ENCODE measurements around the gene CADPS. TPM values are rescaled to one million over a fixed set of nuclear protein-coding genes. Genes with fewer than 3 reads are reported as not detected.

The CADPS gene
- total and polyA plus RNA-seq, 5 donors = 29.4 to 64.2 (median 39.3) TPM

DNA sequence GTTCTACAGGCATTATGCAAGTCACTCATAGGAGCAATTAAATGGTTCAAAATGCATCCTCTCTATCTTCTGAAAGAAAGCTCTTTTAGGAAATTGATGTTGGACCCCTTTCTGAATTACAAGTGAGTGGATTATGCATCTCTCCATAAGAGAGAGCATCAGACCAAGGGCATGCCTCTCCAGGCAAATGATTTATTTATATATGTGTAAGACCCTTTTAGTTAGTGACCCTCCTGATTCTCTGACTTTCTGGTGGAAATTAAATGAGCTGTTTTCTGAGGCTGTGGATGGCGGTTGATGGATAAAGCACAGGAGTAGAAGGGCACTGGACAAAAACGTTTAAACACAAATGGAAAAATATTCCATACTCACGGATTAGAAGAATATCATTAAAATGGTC, 62.6 kb downstream of the CADPS start:
- Histone ChIP-seq H3K27me3 (ENCODE audit: control insufficient read depth, insufficient read depth) (no peaks in the 10 kb centered on the region), H3K9me3 (ENCODE audit: control insufficient read depth, low read length) (no peaks in the 10 kb centered on the region), H3K4me1 (ENCODE audit: control insufficient read depth, insufficient read depth, low read length) (peaks cover 2% of the 10 kb centered on the region), H3K4me3 (ENCODE audit: low read length) (no peak overlapping the region), H3K27ac (ENCODE audit: low read length) (no peak overlapping the region)
- 81% methylated on average over 3 of the region's 3 CpGs for WGBS
- no peak for DNase-seq
- ATAC-seq = no peak
- intact Hi-C loops (cut with DNase I) = no loop called here

DNA sequence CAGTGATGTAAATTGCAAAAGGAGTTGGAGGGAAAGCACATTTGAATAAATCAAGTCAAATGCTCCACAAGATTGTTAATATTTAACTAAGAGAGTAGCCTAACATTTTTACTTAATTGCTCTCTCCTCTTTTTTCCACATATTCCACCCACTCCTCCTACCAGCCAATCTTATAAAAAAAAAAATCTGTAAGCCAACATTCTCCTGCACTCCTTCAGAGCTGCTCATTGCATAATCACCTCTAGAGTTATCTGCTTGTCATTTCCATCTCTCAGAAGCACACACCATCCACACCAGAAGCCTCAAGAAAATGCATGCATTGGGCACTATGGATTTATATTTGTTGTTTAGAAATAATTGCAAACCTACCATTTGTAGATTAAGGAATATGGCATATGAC, 64.1 kb downstream of the CADPS start:
- DNase-seq (no peak), ATAC-seq (no peak)
- peaks cover 2% of the 10 kb centered on the region for H3K4me1 ChIP-seq (ENCODE audit: control insufficient read depth, insufficient read depth, low read length)
- no peaks in the 10 kb centered on the region for H3K27me3 ChIP-seq (ENCODE audit: control insufficient read depth, insufficient read depth)
- no peaks in the 10 kb centered on the region for H3K9me3 ChIP-seq (ENCODE audit: control insufficient read depth, low read length)
- intact Hi-C loops (cut with DNase I) = no loop called here
- H3K4me3 ChIP-seq (ENCODE audit: low read length) = no peak overlapping the region
- no peak overlapping the region for H3K27ac ChIP-seq (ENCODE audit: low read length)

DNA sequence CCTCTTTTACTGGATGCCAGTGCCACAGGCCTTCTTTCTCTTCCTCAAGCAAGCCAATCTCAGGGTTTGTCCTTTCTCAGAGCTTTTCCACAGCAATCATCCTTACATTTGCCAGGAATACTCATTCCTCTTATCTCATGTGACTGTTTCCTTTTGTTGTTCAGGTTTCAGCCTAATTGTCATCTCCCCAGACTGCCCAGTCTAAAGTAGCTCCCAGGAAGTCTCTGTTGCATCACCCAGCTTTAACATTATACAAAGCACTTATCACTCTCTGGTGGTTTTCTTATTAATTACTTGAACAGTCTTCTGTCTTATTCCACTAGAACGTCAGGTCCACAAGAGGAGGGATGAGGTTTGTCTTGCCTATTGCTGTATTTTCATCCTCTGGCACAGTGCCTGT, 65.8 kb downstream of the CADPS start:
- Histone ChIP-seq H3K9me3 (ENCODE audit: control insufficient read depth, low read length) (no peaks in the 10 kb centered on the region), H3K4me1 (ENCODE audit: control insufficient read depth, insufficient read depth, low read length) (peaks cover 2% of the 10 kb centered on the region), H3K27ac (ENCODE audit: low read length) (no peak overlapping the region), H3K27me3 (ENCODE audit: control insufficient read depth, insufficient read depth) (no peaks in the 10 kb centered on the region), H3K4me3 (ENCODE audit: low read length) (no peak overlapping the region)
- ATAC-seq (no peak), DNase-seq (no peak)
- WGBS = 58% methylated on average over 1 of the region's 1 CpG
- intact Hi-C loops (cut with DNase I) = no loop called here

DNA sequence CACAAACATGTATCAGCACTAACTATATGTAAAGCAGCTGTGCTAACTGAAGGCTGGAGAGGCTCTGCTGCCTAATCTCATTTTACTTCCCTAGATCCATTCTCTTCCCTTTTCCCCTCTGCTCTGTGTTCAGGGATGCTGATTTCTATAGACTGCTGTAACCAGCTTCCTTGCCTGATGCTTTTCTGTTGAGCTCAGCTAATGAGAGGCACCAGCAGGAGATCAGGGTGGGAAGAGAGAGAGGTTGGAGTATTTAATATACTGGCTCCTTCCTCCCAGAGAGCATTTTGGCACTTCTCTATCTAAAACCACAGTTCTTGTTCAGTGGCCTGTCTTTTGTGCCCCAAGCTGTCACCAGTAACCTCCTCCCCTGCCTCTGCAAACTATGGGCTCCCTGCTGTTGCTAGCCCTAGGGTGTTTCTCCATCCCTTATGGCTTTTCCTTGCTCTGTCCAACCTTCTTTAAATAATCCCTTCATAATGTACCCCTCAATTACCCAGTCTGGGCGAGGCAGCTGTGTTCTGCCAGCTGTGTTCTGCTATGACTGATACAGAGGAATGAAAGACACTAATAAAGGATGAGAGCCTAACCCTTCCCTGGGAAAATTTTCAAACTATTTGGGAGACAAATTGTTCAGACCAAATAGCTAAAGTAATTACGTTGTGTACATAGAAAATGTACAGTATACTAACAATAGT, 69.5 kb downstream of the CADPS start:
- WGBS = 59% methylated on average over 2 of the region's 2 CpGs
- intact Hi-C loops (cut with DNase I) = no loop called here
- H3K27me3 ChIP-seq (ENCODE audit: control insufficient read depth, insufficient read depth) = no peaks in the 10 kb centered on the region
- H3K4me1 ChIP-seq (ENCODE audit: control insufficient read depth, insufficient read depth, low read length) = peaks cover 4% of the 10 kb centered on the region
- ATAC-seq = no peak
- no peak for DNase-seq
- H3K9me3 ChIP-seq (ENCODE audit: control insufficient read depth, low read length) = no peaks in the 10 kb centered on the region
- no peak overlapping the region for H3K4me3 ChIP-seq (ENCODE audit: low read length)
- H3K27ac ChIP-seq (ENCODE audit: low read length) = no peak overlapping the region

DNA sequence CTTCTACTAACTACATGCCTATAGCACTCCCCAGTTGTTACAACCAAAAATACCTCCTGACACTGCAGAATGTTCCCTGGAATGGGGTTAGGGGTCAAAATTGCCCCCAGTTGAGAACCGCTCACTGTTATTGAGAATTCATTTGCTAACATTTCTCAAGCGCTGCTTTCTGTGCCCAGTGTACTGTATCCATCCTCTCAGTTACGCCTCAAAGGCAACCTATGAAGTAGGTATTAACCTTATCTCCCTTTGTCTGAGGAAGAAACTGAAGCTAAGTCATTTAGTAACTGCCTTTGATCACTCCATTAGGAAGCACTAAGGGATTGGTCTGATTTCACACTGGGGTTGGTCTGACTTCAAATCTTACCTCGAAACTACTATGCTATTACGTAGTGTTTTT, 70.1 kb downstream of the CADPS start:
- no peak overlapping the region for H3K27ac ChIP-seq (ENCODE audit: low read length)
- 70% methylated on average over 5 of the region's 5 CpGs for whole genome bisulfite sequencing
- no peak for ATAC-seq
- no peak for DNase-seq
- no peaks in the 10 kb centered on the region for H3K27me3 ChIP-seq (ENCODE audit: control insufficient read depth, insufficient read depth)
- no peaks in the 10 kb centered on the region for H3K9me3 ChIP-seq (ENCODE audit: control insufficient read depth, low read length)
- H3K4me1 ChIP-seq (ENCODE audit: control insufficient read depth, insufficient read depth, low read length) = peaks cover 4% of the 10 kb centered on the region
- intact Hi-C loops (cut with DNase I) = no loop called here
- no peak overlapping the region for H3K4me3 ChIP-seq (ENCODE audit: low read length)

DNA sequence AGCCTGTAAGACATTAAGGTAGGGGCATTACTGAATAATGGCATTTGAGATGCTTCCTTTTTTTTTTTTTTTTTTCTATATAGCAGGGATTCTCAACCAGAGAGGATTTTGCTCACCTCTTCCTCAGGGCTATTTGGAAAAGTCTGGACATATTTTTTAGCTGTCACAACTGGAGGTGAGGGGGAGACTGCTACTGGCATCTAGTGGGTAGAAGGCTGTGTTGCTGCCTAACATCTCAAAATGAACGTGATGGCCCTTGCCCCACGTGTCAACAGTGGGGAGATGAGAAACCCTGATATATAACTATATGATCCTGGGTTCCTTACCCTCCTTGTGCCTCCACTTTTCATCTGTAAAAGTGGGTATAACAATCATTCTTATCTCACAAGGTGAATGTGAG, 71.9 kb downstream of the CADPS start:
- DNase-seq (no peak), ATAC-seq (no peak)
- 29% methylated on average over 2 of the region's 2 CpGs for WGBS
- H3K4me3 ChIP-seq (ENCODE audit: low read length) = no peak overlapping the region
- H3K27ac ChIP-seq (ENCODE audit: low read length) = no peak overlapping the region
- intact Hi-C loops (cut with DNase I) = no loop called here
- no peaks in the 10 kb centered on the region for H3K9me3 ChIP-seq (ENCODE audit: control insufficient read depth, low read length)
- peaks cover 2% of the 10 kb centered on the region for H3K4me1 ChIP-seq (ENCODE audit: control insufficient read depth, insufficient read depth, low read length)
- H3K27me3 ChIP-seq (ENCODE audit: control insufficient read depth, insufficient read depth) = no peaks in the 10 kb centered on the region

DNA sequence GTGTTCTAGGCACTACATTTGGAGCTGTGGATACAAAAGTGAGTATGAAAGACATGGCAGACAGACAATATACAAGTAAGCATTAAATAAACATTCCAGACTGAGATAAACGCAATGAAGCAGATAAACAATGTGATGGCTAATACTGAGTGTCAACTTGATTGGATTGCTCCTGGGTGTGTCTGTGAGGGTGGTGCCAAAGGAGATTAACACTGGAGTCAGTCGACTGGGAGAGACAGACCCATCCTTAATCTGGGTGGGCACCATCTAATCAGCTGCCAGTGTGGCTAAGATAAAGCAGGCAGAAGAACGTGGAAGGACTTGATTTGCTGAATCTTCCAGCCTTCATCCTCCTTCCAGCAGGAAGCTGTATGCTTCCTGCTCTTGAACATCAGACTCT, 77.2 kb downstream of the CADPS start:
- H3K27ac ChIP-seq (ENCODE audit: low read length) = no peak overlapping the region
- H3K4me1 ChIP-seq (ENCODE audit: control insufficient read depth, insufficient read depth, low read length) = no peaks in the 10 kb centered on the region
- intact Hi-C loops (cut with DNase I) = no loop called here
- no peaks in the 10 kb centered on the region for H3K27me3 ChIP-seq (ENCODE audit: control insufficient read depth, insufficient read depth)
- WGBS = 9% methylated on average over 3 of the region's 3 CpGs
- no peaks in the 10 kb centered on the region for H3K9me3 ChIP-seq (ENCODE audit: control insufficient read depth, low read length)
- H3K4me3 ChIP-seq (ENCODE audit: low read length) = no peak overlapping the region
- ATAC-seq (no peak), DNase-seq (no peak)

DNA sequence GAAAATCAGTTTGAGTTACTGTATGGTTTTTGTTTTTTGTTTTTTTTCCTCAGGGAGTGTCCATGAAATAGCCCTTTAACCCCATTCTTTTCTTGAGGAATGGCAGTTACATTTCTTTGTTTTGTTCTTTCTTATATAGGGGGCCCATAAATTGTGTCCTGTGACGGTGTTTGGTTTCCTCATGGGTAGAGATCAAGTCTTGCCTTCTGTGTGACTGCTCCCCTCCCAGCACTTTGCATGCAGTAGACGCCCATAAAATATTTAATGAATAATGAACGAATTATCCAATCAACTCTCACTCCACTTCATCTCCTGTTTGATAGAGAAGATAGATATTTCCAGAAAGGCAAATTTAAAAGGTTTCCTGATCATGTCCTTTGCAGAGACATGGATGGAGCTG, 78.1 kb downstream of the CADPS start:
- DNase-seq (no peak), ATAC-seq (no peak)
- intact Hi-C loops (cut with DNase I) = no loop called here
- WGBS = 52% methylated on average over 3 of the region's 3 CpGs
- H3K4me3 ChIP-seq (ENCODE audit: low read length) = no peak overlapping the region
- no peaks in the 10 kb centered on the region for H3K9me3 ChIP-seq (ENCODE audit: control insufficient read depth, low read length)
- H3K27ac ChIP-seq (ENCODE audit: low read length) = no peak overlapping the region
- no peaks in the 10 kb centered on the region for H3K27me3 ChIP-seq (ENCODE audit: control insufficient read depth, insufficient read depth)
- no peaks in the 10 kb centered on the region for H3K4me1 ChIP-seq (ENCODE audit: control insufficient read depth, insufficient read depth, low read length)

DNA sequence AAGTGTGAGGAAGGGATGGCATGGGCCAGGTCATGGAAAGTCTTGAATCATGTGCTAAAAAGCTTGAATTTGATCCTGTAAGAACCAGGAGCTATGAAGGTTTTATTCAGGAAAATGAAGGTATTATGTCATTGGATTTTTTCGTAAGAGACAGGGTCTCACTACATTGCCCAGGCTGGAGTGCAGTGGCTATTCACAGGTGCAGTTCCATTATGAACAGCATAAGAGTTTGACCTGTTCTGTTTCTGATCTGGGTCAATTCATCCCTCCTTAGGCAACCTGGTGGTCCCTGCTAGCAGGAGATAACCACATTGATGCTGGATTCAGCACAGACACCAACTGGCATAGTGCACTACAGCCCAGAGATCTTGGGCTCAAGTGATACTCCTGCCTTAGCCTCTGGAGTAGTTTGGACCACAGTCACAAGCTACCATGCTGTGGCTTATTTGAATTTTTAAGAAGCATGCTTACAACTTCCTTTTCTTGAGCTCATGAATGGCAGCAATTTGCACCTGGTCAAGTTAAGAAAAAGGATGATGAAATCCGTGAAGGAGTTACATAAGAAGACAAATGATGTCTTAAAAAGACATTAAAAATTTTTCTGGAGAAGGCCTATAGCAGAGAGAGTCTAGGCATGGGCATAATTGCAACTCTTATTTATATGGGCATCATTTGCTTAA, 79.1 kb downstream of the CADPS start:
- H3K27me3 ChIP-seq (ENCODE audit: control insufficient read depth, insufficient read depth) = no peaks in the 10 kb centered on the region
- DNase-seq (no peak), ATAC-seq (no peak)
- 72% methylated on average over 2 of the region's 2 CpGs for WGBS
- intact Hi-C loops (cut with DNase I) = no loop called here
- no peaks in the 10 kb centered on the region for H3K4me1 ChIP-seq (ENCODE audit: control insufficient read depth, insufficient read depth, low read length)
- H3K9me3 ChIP-seq (ENCODE audit: control insufficient read depth, low read length) = no peaks in the 10 kb centered on the region
- H3K4me3 ChIP-seq (ENCODE audit: low read length) = no peak overlapping the region
- no peak overlapping the region for H3K27ac ChIP-seq (ENCODE audit: low read length)

DNA sequence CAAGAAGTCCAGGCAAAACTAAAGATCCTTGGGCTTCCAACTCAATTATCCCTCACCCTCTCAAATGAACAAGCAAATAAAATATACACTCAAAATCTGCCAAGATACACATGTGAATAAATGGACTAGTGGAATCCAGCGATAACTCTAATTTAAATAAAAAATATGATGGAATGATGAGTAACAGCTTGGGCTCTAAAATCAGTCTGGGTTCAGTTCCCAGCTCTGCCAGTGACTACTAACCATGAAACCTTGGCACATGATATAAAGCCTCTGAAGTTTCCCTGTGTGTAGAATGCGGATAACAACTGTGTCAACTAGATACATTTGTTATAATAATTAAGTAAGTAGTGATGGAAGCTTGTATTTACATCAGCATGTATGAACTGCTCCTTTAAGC, 81.3 kb downstream of the CADPS start:
- intact Hi-C loops (cut with DNase I) = no loop called here
- H3K9me3 ChIP-seq (ENCODE audit: control insufficient read depth, low read length) = no peaks in the 10 kb centered on the region
- ATAC-seq (no peak), DNase-seq (no peak)
- no peaks in the 10 kb centered on the region for H3K27me3 ChIP-seq (ENCODE audit: control insufficient read depth, insufficient read depth)
- 74% methylated on average over 2 of the region's 2 CpGs for WGBS
- no peak overlapping the region for H3K27ac ChIP-seq (ENCODE audit: low read length)
- no peak overlapping the region for H3K4me3 ChIP-seq (ENCODE audit: low read length)
- H3K4me1 ChIP-seq (ENCODE audit: control insufficient read depth, insufficient read depth, low read length) = no peaks in the 10 kb centered on the region

DNA sequence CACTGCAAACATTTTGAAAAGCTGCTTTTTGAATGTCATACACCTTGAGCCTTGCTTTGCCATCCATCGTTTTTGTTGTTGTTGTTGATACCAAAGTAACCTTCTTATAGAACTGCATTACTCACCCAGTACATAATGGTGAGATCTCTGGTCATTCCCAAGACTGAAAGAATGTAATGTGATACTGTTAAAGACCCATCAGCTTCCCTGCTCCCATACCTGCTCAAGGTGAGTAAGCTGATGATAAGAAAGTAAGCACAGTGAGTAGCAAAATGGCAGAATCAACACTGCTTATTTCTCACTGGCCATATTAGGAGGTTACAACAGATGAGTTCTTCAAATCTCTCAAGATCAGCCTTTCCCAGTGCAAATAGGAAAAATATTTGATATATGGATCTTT, 89.8 kb downstream of the CADPS start:
- ATAC-seq (no peak), DNase-seq (no peak)
- H3K4me1 ChIP-seq (ENCODE audit: control insufficient read depth, insufficient read depth, low read length) = peaks cover 2% of the 10 kb centered on the region
- no peak overlapping the region for H3K4me3 ChIP-seq (ENCODE audit: low read length)
- 64% methylated on average over 1 of the region's 1 CpG for WGBS
- H3K27me3 ChIP-seq (ENCODE audit: control insufficient read depth, insufficient read depth) = no peaks in the 10 kb centered on the region
- no peaks in the 10 kb centered on the region for H3K9me3 ChIP-seq (ENCODE audit: control insufficient read depth, low read length)
- no peak overlapping the region for H3K27ac ChIP-seq (ENCODE audit: low read length)
- intact Hi-C loops (cut with DNase I) = no loop called here

DNA sequence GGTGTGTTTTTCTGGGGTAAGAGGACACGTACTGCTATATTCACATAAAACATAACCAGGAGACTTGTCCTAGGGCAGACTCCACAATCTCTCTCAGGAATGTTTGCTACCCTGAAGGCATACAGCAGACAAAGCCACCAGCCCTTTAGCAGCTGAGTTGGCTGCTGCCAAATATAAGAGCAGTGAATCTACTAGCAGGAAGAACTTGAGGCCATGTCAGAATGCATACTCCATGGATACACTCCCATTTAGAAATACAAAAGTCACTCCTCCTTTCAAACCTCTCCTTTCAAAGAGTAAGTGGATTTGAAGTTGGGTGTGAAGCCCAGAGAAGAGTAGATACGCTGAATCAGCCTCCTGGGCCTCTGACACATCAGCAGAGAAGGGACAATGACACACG, 94.1 kb downstream of the CADPS start:
- DNase-seq (no peak), ATAC-seq (no peak)
- 57% methylated on average over 3 of the region's 3 CpGs for WGBS
- Histone ChIP-seq H3K9me3 (ENCODE audit: control insufficient read depth, low read length) (no peaks in the 10 kb centered on the region), H3K4me1 (ENCODE audit: control insufficient read depth, insufficient read depth, low read length) (peaks cover 2% of the 10 kb centered on the region), H3K27me3 (ENCODE audit: control insufficient read depth, insufficient read depth) (no peaks in the 10 kb centered on the region), H3K27ac (ENCODE audit: low read length) (no peak overlapping the region), H3K4me3 (ENCODE audit: low read length) (no peak overlapping the region)
- intact Hi-C loops (cut with DNase I) = no loop called here
